Stimulated activated naive CD8-positive, alpha-beta T cell treated with anti-CD3 and anti-CD28 coated beads, Interleukin-15, amount 100 ng/mL, for 72 hours (primary cell): Measurements from ENCODE around the gene RYR2.
A peak's percentile ranks its signal among the peaks of the same experiment; 100 is the strongest.

Experiments used
- ATAC-seq: fragments of 150-1000 bp; cut with Tn5 transposase; 2 replicates; pipeline ENCODE4 v1.10.0; 2021; ENCODE audit warnings: mild to moderate bottlenecking, moderate library complexity
- DNase-seq, 2 donors: peaks; one replicate each; pipeline ENCODE4 v3.0.0; 2021 to 2022
- H3K27ac Mint-ChIP-seq, 2 donors: one replicate each; pipeline ENCODE4 v1.8.0; 2022; ENCODE audit warnings: mild to moderate bottlenecking in 2 of 2, mixed read lengths in 2 of 2, moderate library complexity in 2 of 2
- H3K27me3 Mint-ChIP-seq: one replicate; pipeline ENCODE4 v1.8.0; 2022; ENCODE audit warnings: mixed read lengths
- H3K4me1 Mint-ChIP-seq: one replicate; pipeline ENCODE4 v1.8.0; 2022; ENCODE audit warnings: mild to moderate bottlenecking, mixed read lengths
- H3K4me3 Mint-ChIP-seq, 2 donors: one replicate each; pipeline ENCODE4 v1.8.0; 2022; ENCODE audit warnings: mild to moderate bottlenecking in 2 of 2, mixed read lengths in 2 of 2, moderate library complexity in 1 of 2
- H3K9me3 Mint-ChIP-seq, 2 donors: one replicate each; pipeline ENCODE4 v1.8.0; 2022; ENCODE audit warnings: mixed read lengths in 2 of 2

Gene RYR2

GRCh38 chr1:237171454-237172117, 129.6 kb downstream of the RYR2 start:
- no peak for DNase-seq
- Mint-ChIP-seq H3K27me3 (peaks cover 21% of the 10 kb centered on the region), H3K9me3 (no peaks in the 10 kb centered on the region), H3K4me3 (no peak overlapping the region), H3K4me1 (no peaks in the 10 kb centered on the region), H3K27ac (no peak overlapping the region)
- ATAC-seq, result no peak

- Mint-ChIP-seq H3K9me3 (no peaks in the 10 kb centered on the region), H3K4me3 (no peak overlapping the region), H3K27ac (no peak overlapping the region), H3K27me3 (peaks cover 21% of the 10 kb centered on the region), H3K4me1 (no peaks in the 10 kb centered on the region)
- DNase-seq (no peak), ATAC-seq (no peak)
These were observed 130.1 kb downstream of the RYR2 start for GRCh38 chr1:237172118-237172485.

- ATAC-seq, result no peak
- no peak for DNase-seq
- Mint-ChIP-seq H3K27me3 (peaks cover 9% of the 10 kb centered on the region), H3K4me1 (no peaks in the 10 kb centered on the region), H3K27ac (no peak overlapping the region), H3K4me3 (no peak overlapping the region), H3K9me3 (no peaks in the 10 kb centered on the region)
These were observed 137.5 kb downstream of the RYR2 start for GRCh38 chr1:237179503-237179902.

- Mint-ChIP-seq H3K4me1 (no peaks in the 10 kb centered on the region), H3K27ac (no peak overlapping the region), H3K27me3 (peaks cover 9% of the 10 kb centered on the region), H3K9me3 (no peaks in the 10 kb centered on the region), H3K4me3 (no peak overlapping the region)
- ATAC-seq (no peak), DNase-seq (no peak)
These were observed 138.3 kb downstream of the RYR2 start for GRCh38 chr1:237180256-237180655.

GRCh38 chr1:237181743-237182317, 139.8 kb downstream of the RYR2 start:
- ATAC-seq (no peak), DNase-seq (no peak)
- no peaks in the 10 kb centered on the region for H3K9me3 Mint-ChIP-seq
- H3K27me3 Mint-ChIP-seq, result peaks cover 9% of the 10 kb centered on the region
- H3K27ac Mint-ChIP-seq, result no peak overlapping the region
- H3K4me3 Mint-ChIP-seq, result no peak overlapping the region
- H3K4me1 Mint-ChIP-seq, result no peaks in the 10 kb centered on the region

- H3K27me3 Mint-ChIP-seq, result peaks cover 9% of the 10 kb centered on the region
- H3K9me3 Mint-ChIP-seq, result no peaks in the 10 kb centered on the region
- H3K4me3 Mint-ChIP-seq, result no peak overlapping the region
- no peak overlapping the region for H3K27ac Mint-ChIP-seq
- DNase-seq, result no peak
- no peaks in the 10 kb centered on the region for H3K4me1 Mint-ChIP-seq
- no peak for ATAC-seq
These were observed 142.1 kb downstream of the RYR2 start for GRCh38 chr1:237183963-237184540.

GRCh38 chr1:237186675-237187074, 144.7 kb downstream of the RYR2 start:
- ATAC-seq, result no peak
- H3K4me1 Mint-ChIP-seq, result no peaks in the 10 kb centered on the region
- H3K4me3 Mint-ChIP-seq, result no peak overlapping the region
- no peaks in the 10 kb centered on the region for H3K27me3 Mint-ChIP-seq
- no peaks in the 10 kb centered on the region for H3K9me3 Mint-ChIP-seq
- H3K27ac Mint-ChIP-seq, result no peak overlapping the region
- DNase-seq, result no peak

- Mint-ChIP-seq H3K27me3 (no peaks in the 10 kb centered on the region), H3K27ac (no peak overlapping the region), H3K4me1 (no peaks in the 10 kb centered on the region), H3K9me3 (no peaks in the 10 kb centered on the region), H3K4me3 (no peak overlapping the region)
- no peak for DNase-seq
- no peak for ATAC-seq
These were observed 145.9 kb downstream of the RYR2 start for GRCh38 chr1:237187842-237188241.

- Mint-ChIP-seq H3K4me1 (no peaks in the 10 kb centered on the region), H3K27ac (no peak overlapping the region), H3K27me3 (no peaks in the 10 kb centered on the region), H3K9me3 (no peaks in the 10 kb centered on the region), H3K4me3 (no peak overlapping the region)
- DNase-seq (no peak), ATAC-seq (no peak)
These were observed 149.4 kb downstream of the RYR2 start for GRCh38 chr1:237191403-237191802.

- no peak for ATAC-seq
- Mint-ChIP-seq H3K27ac (no peak overlapping the region), H3K4me1 (no peaks in the 10 kb centered on the region), H3K27me3 (no peaks in the 10 kb centered on the region), H3K9me3 (no peaks in the 10 kb centered on the region), H3K4me3 (no peak overlapping the region)
- no peak for DNase-seq
These were observed 155.8 kb downstream of the RYR2 start for GRCh38 chr1:237197470-237198425.

GRCh38 chr1:237199026-237199425, 157.0 kb downstream of the RYR2 start:
- no peak for ATAC-seq
- no peak for DNase-seq
- Mint-ChIP-seq H3K27ac (no peak overlapping the region), H3K27me3 (no peaks in the 10 kb centered on the region), H3K4me1 (no peaks in the 10 kb centered on the region), H3K4me3 (no peak overlapping the region), H3K9me3 (no peaks in the 10 kb centered on the region)

GRCh38 chr1:237201155-237201554, 159.2 kb downstream of the RYR2 start:
- no peak for ATAC-seq
- Mint-ChIP-seq H3K4me3 (no peak overlapping the region), H3K9me3 (no peaks in the 10 kb centered on the region), H3K27ac (no peak overlapping the region), H3K27me3 (peaks cover 10% of the 10 kb centered on the region), H3K4me1 (no peaks in the 10 kb centered on the region)
- DNase-seq, result no peak

- DNase-seq, result no peak
- Mint-ChIP-seq H3K9me3 (no peaks in the 10 kb centered on the region), H3K4me1 (no peaks in the 10 kb centered on the region), H3K27ac (no peak overlapping the region), H3K4me3 (no peak overlapping the region), H3K27me3 (peaks cover 10% of the 10 kb centered on the region)
- peak; percentile 18 for ATAC-seq
These were observed 162.9 kb downstream of the RYR2 start for GRCh38 chr1:237204841-237205240.

GRCh38 chr1:237205400-237206064, 163.5 kb downstream of the RYR2 start:
- Mint-ChIP-seq H3K9me3 (no peaks in the 10 kb centered on the region), H3K4me1 (no peaks in the 10 kb centered on the region), H3K27ac (no peak overlapping the region), H3K4me3 (no peak overlapping the region), H3K27me3 (peaks cover 10% of the 10 kb centered on the region)
- ATAC-seq, result peak; percentile 20
- no peak for DNase-seq

GRCh38 chr1:237206065-237206414, 164.1 kb downstream of the RYR2 start:
- peaks cover 10% of the 10 kb centered on the region for H3K27me3 Mint-ChIP-seq
- ATAC-seq, result no peak
- DNase-seq, result no peak
- no peaks in the 10 kb centered on the region for H3K4me1 Mint-ChIP-seq
- no peaks in the 10 kb centered on the region for H3K9me3 Mint-ChIP-seq
- H3K4me3 Mint-ChIP-seq, result no peak overlapping the region
- no peak overlapping the region for H3K27ac Mint-ChIP-seq
